Left kidney (tissue), 8 donors: ENCODE measurements around the gene KRT72. TPM values are rescaled to one million over a fixed set of nuclear protein-coding genes. Genes with fewer than 3 reads are reported as not detected.

ENCODE experiments used
- DNase-seq: peaks from one replicate; pipeline ENCODE4 v3.0.0-alpha.2; 2013
- long read RNA-seq, 8 donors: transcript quantifications; one replicate each; lab custom pipeline, GENCODE V29; 2026
- polyA plus RNA-seq: library from polyadenylated mRNA; unstranded; fragments of 120-200 nt; gene quantifications from one replicate; pipeline ENCODE4 v1.2.1, GENCODE V29; 2013; ENCODE audit not compliant: insufficient read length

KRT72 gene
- not detected for polyA plus RNA-seq
- long read RNA-seq, donor 1: 0 reads
- long read RNA-seq, donor 2: 0 reads
- long read RNA-seq, donor 3: 0 reads
- long read RNA-seq, donor 4: 0 reads
- long read RNA-seq, donor 5: 0 reads
- long read RNA-seq, donor 6: 0 reads
- long read RNA-seq, donor 7: 0 reads
- long read RNA-seq, donor 8: 0 reads

GRCh38 chr12:52600941-52601481, at the start of gene KRT72:
Gene KRT72 (minus strand): TSS chr12:52601463. CDS start chr12:52601452, 11 bp downstream.
- DNase-seq: no peak

GRCh38 chr12:52650520-52651081, 49.3 kb upstream of the KRT72 start:
- peak; percentile 20 for DNase-seq

GRCh38 chr12:52649066-52649465, 47.8 kb upstream of the KRT72 start:
- no peak for DNase-seq

GRCh38 chr12:52648012-52648550, 46.8 kb upstream of the KRT72 start:
- no peak for DNase-seq

- DNase-seq: no peak
Measured at GRCh38 chr12:52647601-52648000, 46.3 kb upstream of the KRT72 start.

- DNase-seq: no peak
Measured at GRCh38 chr12:52646613-52647012, 45.4 kb upstream of the KRT72 start.

- no peak for DNase-seq
Measured at GRCh38 chr12:52645982-52646381, 44.7 kb upstream of the KRT72 start.

GRCh38 chr12:52645120-52645761, 44.0 kb upstream of the KRT72 start:
- no peak for DNase-seq

GRCh38 chr12:52644078-52644415, 42.8 kb upstream of the KRT72 start:
- DNase-seq: no peak

- DNase-seq: no peak
Measured at GRCh38 chr12:52643233-52644077, 42.2 kb upstream of the KRT72 start.

GRCh38 chr12:52641468-52641867, 40.2 kb upstream of the KRT72 start:
- DNase-seq: no peak

- DNase-seq: no peak
Measured at GRCh38 chr12:52637299-52637698, 36.0 kb upstream of the KRT72 start.

- no peak for DNase-seq
Measured at GRCh38 chr12:52636592-52637258, 35.5 kb upstream of the KRT72 start.

- DNase-seq: no peak
Measured at GRCh38 chr12:52636189-52636588, 34.9 kb upstream of the KRT72 start.

- DNase-seq: no peak
Measured at GRCh38 chr12:52634266-52635056, 33.2 kb upstream of the KRT72 start.

GRCh38 chr12:52633383-52633782, 32.1 kb upstream of the KRT72 start:
- no peak for DNase-seq

GRCh38 chr12:52632656-52633055, 31.4 kb upstream of the KRT72 start:
- peak; percentile 3 for DNase-seq

GRCh38 chr12:52631676-52632459, 30.6 kb upstream of the KRT72 start:
- DNase-seq: no peak

- DNase-seq: no peak
Measured at GRCh38 chr12:52631264-52631663, 30.0 kb upstream of the KRT72 start.

GRCh38 chr12:52630599-52631200, 29.4 kb upstream of the KRT72 start:
- no peak for DNase-seq
